RCC 7860 (cell line): ENCODE data around the gene TRIM39.

Experiments used
- DNase-seq: peaks from one replicate; pipeline ENCODE4 v3.0.0-alpha.2; 2015; ENCODE audit warnings: low spot score
- FAIRE-seq: peaks from 2 replicates; lab custom pipeline; 2012; peaks lifted over from hg19 to GRCh38; lab: Jason Lieb, UNC

The TRIM39 gene

DNA sequence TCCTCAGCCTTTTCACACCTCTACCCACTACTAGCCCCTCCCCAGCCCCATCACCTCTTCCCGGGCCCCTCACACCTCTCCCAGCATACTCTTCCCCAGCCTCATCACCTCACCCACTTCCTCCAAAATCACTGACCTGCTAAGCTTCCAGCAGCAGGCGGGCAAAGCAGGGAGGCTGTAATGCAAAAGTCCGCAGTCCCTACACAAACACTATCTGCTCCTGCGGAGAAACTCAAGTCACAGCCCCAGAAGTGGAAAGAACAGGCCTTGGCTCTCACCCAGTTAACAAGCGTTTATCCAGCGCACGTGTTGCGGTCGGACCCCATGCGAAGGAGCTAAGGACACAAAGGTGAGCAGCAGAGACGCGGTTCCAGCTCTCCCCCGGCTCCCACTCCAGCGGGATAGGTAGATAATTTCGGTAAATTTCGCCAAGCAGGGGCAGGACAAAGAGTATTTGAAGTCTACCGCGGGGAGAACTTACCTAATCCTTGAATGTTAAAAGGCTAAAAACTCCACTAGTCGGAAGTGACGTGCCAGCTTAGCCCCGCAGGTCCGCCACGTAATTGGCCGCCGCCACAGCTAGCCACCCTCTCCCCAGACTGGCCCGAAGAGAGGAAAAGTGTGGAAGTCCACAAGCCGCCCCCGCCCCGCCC is 728 bp upstream of the TRIM39 start:
- FAIRE-seq (no peak), DNase-seq (peak; percentile 46)

DNA sequence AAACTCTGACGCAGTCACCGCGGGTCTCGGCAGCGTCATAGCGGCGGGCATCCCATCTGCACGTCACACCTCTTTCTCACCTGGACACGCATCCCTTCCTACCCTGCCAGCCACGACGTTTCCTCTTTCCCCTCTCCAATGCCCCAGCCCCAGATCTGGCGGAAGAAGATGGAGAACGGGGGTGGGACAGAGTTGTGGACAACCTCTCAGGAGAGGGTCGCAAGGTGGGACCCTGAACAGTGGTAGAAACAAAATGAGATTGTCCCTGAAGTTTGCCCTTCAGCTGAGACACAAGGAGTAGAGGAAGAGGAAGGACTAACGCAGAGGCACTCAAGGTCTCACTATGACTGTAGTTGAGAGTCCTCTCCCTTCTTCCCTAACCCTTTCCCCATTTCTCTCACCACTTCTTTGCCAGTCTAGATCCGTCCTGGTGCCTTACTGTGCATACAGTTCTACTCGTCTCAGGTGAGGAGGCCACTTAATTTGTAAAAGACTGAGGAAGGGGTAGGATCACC is 562 bp downstream of the TRIM39 start:
- no peak for DNase-seq
- no peak for FAIRE-seq

DNA sequence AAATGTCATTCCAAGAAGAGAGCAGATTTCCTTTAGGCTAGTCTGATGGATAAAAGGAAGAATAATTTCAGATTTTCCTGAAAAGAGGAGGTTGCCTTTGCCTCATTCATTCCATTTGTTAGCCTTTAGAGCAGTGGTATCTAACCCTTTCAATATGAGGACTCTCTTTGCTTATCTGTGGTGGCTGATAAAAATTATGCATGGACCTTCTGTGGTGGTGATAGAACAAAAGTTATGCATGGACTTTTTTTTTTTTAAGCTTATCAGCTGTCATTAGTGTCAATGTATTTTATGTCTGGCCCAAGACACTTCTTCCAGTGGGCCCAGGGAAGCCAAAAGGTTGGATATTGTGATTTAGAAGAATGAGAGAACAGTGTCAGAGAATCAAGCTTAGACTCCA is 1.7 kb downstream of the TRIM39 start:
- FAIRE-seq (no peak), DNase-seq (no peak)

GRCh38 chr6:30329331-30329730 is 2.6 kb downstream of the TRIM39 start:
- FAIRE-seq (no peak), DNase-seq (no peak)

- FAIRE-seq (no peak), DNase-seq (no peak)
Measured at GRCh38 chr6:30331981-30332380, 5.3 kb downstream of the TRIM39 start.

DNA sequence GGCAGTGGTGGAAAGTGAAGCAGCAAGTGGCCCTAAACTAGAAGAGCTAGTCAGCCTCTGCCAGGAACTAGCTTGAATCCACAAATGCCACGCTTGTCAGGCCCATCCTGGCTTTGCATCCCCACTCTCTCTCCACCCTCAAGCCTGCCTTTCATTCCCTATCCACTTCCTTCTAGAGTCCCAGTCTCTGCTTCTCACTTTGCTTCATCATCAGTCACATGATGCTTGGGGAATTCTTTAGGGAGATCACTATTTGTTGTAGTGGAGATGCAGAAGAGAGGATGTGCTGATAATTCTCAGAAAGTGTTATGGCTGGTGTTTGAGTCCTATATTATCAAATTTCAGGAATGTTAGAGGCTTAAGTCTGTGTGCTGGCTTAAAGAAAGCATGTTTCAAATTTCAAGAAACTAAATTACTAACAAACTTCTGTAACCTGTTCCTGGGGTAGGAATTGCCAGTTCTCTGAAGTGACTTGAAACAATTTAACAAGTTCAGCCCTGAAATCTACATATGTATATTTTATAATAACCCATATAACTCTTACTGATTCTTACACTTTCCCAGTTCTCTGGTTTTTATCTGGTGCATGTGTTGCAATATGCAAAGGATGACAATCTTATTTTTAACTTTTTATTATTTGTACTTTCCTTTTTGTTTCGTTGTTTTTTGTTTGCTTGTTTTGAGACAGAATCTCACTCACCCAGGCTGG is 7.5 kb downstream of the TRIM39 start:
- DNase-seq, result no peak
- no peak for FAIRE-seq

GRCh38 chr6:30340589-30341054 is 13.9 kb downstream of the TRIM39 start:
- no peak for FAIRE-seq
- no peak for DNase-seq

GRCh38 chr6:30341218-30341617 is 14.5 kb downstream of the TRIM39 start:
- no peak for DNase-seq
- no peak for FAIRE-seq

- no peak for FAIRE-seq
- no peak for DNase-seq
Measured at GRCh38 chr6:30341728-30342127, 15.0 kb downstream of the TRIM39 start.

GRCh38 chr6:30344191-30344867 is 17.6 kb downstream of the TRIM39 start:
- FAIRE-seq (no peak), DNase-seq (no peak)

DNA sequence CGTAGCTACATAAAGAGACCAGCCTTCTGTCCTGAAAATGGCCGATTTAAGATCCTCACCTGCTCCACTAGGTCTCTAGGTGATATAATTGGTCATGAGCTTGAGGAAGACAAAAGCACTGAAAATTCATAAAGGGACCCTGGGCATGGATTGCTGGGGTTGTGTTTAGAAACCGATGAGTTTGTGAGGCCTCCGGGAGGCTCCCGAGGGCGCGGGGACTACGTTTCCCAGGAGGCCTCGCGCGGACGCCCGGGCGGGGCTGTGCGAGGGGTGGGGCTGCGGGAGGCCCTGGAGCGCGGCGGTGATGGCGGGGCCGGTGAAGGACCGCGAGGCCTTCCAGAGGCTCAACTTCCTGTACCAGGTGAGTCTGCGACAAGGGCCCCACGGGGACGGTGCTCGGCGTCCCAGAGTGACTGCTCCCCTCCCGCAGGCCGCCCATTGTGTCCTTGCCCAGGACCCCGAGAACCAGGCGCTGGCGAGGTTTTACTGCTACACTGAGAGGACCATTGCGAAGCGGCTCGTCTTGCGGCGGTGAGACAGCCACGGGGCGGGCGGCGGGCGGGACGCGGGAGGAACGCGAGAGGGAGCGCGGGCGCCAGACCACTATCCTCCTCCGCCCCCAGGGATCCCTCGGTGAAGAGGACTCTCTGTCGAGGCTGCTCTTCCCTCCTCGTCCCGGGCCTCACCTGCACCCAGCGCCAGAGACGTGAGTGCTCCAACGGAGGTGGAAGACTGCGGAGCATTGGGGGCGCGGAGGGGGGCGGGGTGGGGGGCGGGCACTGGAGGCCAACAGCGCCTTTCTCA is 18.3 kb downstream of the TRIM39 start, which contains the start of gene RPP21:
Gene RPP21 (plus strand): TSS at position 289 of the 804 bp plus-strand sequence. CDS start 16 bp downstream, at position 305.
- peak; percentile 47 for DNase-seq
- no peak for FAIRE-seq

- FAIRE-seq (no peak), DNase-seq (no peak)
Measured at GRCh38 chr6:30345852-30346251, 19.1 kb downstream of the TRIM39 start.

- FAIRE-seq, result no peak
- no peak for DNase-seq
Measured at GRCh38 chr6:30348957-30349356, 22.2 kb downstream of the TRIM39 start.

DNA sequence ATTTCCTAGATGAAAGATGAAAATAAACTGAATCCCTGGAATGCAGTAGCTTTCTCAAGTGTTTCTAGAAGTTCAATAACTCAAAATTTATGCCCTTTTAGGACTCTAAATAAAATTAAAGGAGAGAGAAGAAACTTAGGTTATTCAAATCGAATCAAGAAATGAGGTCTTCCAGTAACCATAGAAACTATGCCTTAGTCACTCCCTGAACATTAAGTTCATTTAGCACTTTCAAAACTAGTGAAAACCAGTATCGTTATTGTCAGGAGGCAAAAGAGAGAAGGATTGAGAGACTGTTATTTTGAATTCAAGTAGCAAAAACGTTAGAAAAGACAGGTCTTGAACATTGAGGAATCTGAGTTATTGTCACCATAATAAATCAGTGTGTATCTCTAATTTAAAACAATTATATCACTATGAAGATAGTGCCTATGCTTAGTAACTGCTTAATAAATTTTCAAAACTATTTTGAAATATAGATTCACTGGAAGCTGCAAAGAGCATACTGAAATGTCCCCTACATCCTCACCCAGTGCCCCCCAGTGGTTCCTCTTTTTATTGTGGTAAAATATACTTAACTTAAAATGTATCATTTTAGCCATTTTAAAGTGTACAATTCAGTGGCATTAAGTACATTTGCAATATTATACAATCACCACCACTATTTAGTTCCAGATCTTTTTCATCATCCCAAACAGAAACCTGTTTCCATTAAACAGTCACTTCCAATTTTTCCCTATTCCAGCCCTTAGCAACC is 22.9 kb downstream of the TRIM39 start:
- DNase-seq (no peak), FAIRE-seq (no peak)

DNA sequence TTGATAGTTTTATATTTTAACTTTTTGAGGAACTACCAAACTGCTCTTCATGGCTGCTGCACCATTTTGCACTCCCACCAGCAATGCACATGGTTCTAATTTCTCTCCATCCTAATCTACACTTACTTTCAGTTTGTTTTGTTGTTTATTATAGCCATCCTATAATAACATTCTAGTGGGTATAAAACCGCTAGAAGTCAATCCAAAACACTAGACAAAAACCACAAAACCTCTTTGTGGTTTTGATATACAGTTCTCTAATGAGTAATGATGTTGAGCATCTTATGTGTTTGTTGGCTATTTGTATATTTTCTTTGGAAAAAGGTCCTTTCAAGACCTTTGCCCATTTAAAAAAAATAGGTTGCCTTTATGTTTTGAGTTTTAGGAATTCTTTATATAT is 23.8 kb downstream of the TRIM39 start:
- no peak for FAIRE-seq
- no peak for DNase-seq

DNA sequence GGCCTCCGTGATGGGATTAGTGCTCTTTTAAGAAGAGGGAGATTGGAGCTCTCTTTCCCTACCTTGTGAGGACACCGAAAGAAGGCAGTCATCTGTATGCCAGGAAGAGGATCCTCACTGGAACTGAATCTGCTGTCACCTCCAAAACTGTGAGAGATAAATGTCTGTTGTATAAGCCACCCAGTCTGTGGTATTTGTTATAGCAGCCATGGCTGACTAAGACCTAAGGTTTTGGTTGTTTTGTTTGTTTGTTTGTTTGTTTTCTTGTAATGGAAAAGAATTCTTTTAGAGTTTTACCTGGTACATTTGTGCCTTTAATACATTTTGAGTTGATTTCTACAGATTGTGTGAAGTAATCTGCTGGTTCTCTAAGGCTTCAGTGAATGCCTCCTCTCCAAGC is 25.8 kb downstream of the TRIM39 start:
- DNase-seq (no peak), FAIRE-seq (no peak)

DNA sequence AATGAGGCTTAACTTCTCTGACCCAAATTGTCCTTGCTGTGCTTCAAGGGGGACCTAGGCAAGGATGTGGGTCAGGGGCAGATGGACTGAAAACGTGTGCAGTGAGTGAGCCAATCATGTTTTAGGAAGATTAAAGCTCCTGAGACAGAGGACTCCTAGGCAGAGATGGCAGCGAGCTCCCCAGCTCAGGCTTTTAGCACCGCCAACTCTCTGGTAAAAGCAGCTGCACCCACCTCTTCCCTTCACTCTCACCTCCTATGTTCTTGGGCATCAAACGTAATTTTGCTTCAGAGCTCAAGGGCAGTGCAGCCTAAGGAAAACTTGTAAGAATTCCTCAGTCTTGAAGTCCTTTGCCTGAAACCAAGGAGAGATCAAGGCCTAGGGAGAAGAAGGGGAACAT is 28.6 kb downstream of the TRIM39 start:
- no peak for FAIRE-seq

DNA sequence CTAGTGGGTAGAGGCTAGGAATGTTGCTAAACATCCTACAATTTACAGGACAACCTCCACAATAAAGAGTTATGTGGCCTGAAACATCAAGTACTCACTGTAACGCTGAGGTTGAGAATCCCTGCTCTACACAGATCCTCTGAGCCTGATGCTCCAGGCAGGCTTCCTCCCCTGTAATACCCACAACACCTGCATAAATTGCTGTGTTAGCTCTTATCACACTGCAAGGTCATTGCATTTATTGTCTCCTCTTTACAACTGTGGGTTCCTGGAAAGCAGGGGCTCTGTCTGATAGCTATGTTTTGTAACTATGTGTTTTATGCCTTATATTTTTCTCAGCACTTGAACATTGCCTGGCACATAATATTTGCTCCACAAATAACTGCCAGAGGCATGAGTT is 29.8 kb downstream of the TRIM39 start:
- FAIRE-seq (no peak), DNase-seq (no peak)

More for the DNA sequence above, 28.6 kb downstream of the TRIM39 start:
- DNase-seq, result no peak

- FAIRE-seq (no peak), DNase-seq (peak; percentile 14)
Measured at GRCh38 chr6:30357678-30358540, 31.2 kb downstream of the TRIM39 start.
